ENCODE data around the gene PINLYP.

PINLYP gene

GRCh38 chr19:43625918-43626579 lies 50.4 kb downstream of the PINLYP start:
- CTCF ChIA-PET = interaction anchor here (0.6 kb wide), 1 partner anchor 15 kb away, joined by 3 read pairs; no protein-coding TSS in a partner anchor
- TF ChIP-seq PKNOX1 (IDR thresholded peaks at IDR 0.05) (no peak), L3MBTL2 (conservative IDR thresholded peaks at IDR 0.05) (no peak; the same call in 1 of the 2 replicates), TARDBP (IDR thresholded peaks at IDR 0.05) (no peak), NFRKB (IDR thresholded peaks at IDR 0.05) (no peak), CTBP1 (IDR thresholded peaks at IDR 0.05; ENCODE audit: borderline replicate concordance) (no peak), ARNT (IDR thresholded peaks at IDR 0.05) (no peak), HDGF (IDR thresholded peaks at IDR 0.05; ENCODE audit: borderline replicate concordance) (no peak), SP1 (IDR thresholded peaks at IDR 0.05) (no peak), SUZ12 (IDR thresholded peaks at IDR 0.05) (no peak), FOXK2 (IDR thresholded peaks at IDR 0.05) (no peak), FOXA1 (IDR thresholded peaks at IDR 0.05) (no peak), ELF4 (IDR thresholded peaks at IDR 0.05) (no peak), ZNF384 (IDR thresholded peaks at IDR 0.05) (no peak)
- peak; percentile 52 for DNase-seq (ENCODE audit: extremely low spot score)
- POLR2A ChIA-PET = no interaction called here

GRCh38 chr19:43626838-43627237 lies 51.2 kb downstream of the PINLYP start:
- DNase-seq (ENCODE audit: extremely low spot score) = no peak
- POLR2A ChIA-PET = no interaction called here
- CTCF ChIA-PET = interaction anchor here (0.6 kb wide), 1 partner anchor 14 kb away, joined by 3 read pairs; no protein-coding TSS in a partner anchor
- TF ChIP-seq LEF1 (IDR thresholded peaks at IDR 0.05; ENCODE audit: borderline replicate concordance) (no peak), NFRKB (IDR thresholded peaks at IDR 0.05) (no peak), ZNF384 (IDR thresholded peaks at IDR 0.05) (no peak), FOXA1 (IDR thresholded peaks at IDR 0.05) (no peak), HDGF (IDR thresholded peaks at IDR 0.05; ENCODE audit: borderline replicate concordance) (no peak), SUZ12 (IDR thresholded peaks at IDR 0.05) (no peak), TARDBP (IDR thresholded peaks at IDR 0.05) (no peak), BHLHE40 (IDR thresholded peaks at IDR 0.05; ENCODE audit: borderline replicate concordance) (no peak)

DNA sequence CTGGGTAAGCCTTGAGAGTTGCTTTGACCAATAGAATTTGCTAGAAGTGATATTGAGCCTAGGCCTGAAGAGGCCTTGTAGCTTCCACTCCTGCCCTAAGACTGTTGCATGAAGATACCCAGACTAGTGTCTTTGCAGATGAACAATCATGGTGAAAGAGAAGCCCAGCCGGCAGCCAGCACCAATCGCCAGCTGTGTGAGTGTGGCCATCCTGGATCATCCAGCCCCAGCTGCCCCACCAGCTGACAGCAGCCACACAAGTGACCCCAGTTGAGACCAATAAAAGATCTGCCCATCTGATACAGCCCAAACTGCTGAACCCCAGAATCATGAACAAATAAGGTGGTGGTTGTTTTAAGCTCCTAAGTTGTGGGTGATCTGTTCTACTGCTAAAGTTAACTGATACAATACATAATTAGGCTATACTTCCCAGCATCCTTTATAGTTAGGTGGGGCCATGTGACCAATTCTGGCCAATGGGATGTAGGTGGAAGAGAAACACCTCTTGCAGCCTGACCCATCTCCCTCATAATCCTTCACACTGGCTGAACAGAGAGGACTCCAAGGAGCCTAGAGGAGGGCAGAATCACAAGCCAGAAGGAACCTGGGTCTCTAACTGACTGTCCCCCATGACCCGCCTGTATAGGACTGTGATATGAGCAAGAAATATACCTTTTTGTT lies 53.2 kb downstream of the PINLYP start:
- POLR2A ChIA-PET = no interaction called here

GRCh38 chr19:43631491-43631890 lies 55.9 kb downstream of the PINLYP start:
- no peak for TF ChIP-seq CTBP1 (IDR thresholded peaks at IDR 0.05; ENCODE audit: borderline replicate concordance)
- no peak for TF ChIP-seq BHLHE40 (IDR thresholded peaks at IDR 0.05; ENCODE audit: borderline replicate concordance)
- TF ChIP-seq ZNF384 (IDR thresholded peaks at IDR 0.05) = no peak
- TF ChIP-seq FOXM1 (IDR thresholded peaks at IDR 0.05; ENCODE audit: borderline replicate concordance) = no peak
- no peak for TF ChIP-seq FOXK2 (IDR thresholded peaks at IDR 0.05)
- TF ChIP-seq LEF1 (IDR thresholded peaks at IDR 0.05; ENCODE audit: borderline replicate concordance) = no peak
- TF ChIP-seq NFRKB (IDR thresholded peaks at IDR 0.05) = no peak
- no peak for TF ChIP-seq L3MBTL2 (conservative IDR thresholded peaks at IDR 0.05)
- TF ChIP-seq FOXA1 (IDR thresholded peaks at IDR 0.05) = no peak
- TF ChIP-seq SP1 (IDR thresholded peaks at IDR 0.05) = no peak
- no peak for TF ChIP-seq ELF4 (IDR thresholded peaks at IDR 0.05)
- no peak for TF ChIP-seq PKNOX1 (IDR thresholded peaks at IDR 0.05)
- no peak for TF ChIP-seq HDGF (IDR thresholded peaks at IDR 0.05; ENCODE audit: borderline replicate concordance)
- TF ChIP-seq TARDBP (IDR thresholded peaks at IDR 0.05) = no peak
- ChIA-PET POLR2A (no interaction called here), CTCF (no interaction called here)
- no peak for DNase-seq (ENCODE audit: extremely low spot score)

More for the DNA sequence above, 53.2 kb downstream of the PINLYP start:
- CTCF ChIA-PET = no interaction called here
- TF ChIP-seq NFRKB (IDR thresholded peaks at IDR 0.05) (no peak), ARNT (IDR thresholded peaks at IDR 0.05) (no peak)
- DNase-seq (ENCODE audit: extremely low spot score) = no peak
